Tibial nerve (tissue), 4 donors: Measurements from ENCODE around the gene CD14.

Experiments
- EP300 ChIP-seq, 2 donors: sonication (generic); formaldehyde crosslinking; IDR thresholded peaks; one replicate each; pipeline ENCODE4 v1.6.1; 2017; ENCODE audit warnings: antibody characterized with exemption in 2 of 2, mild to moderate bottlenecking in 1 of 2
- POLR2A ChIP-seq, 2 donors: fragments of 450-650 bp; IDR thresholded peaks; one replicate each; pipeline ENCODE4 v1.6.1; 2017; ENCODE audit warnings: antibody characterized with exemption in 2 of 2, mild to moderate bottlenecking in 2 of 2, moderate library complexity in 2 of 2
- TF ChIP-seq, protein P1 (sequence below), 5 experiments: fragments of 200-600 bp in 3 of 5; fragments of 450-650 bp in 2 of 5; sonication (generic) in 3 of 5; IDR thresholded peaks; one replicate each; pipeline ENCODE4 v1.5.1; 2016 to 2019; ENCODE audit warnings: antibody characterized with exemption in 5 of 5, mild to moderate bottlenecking in 3 of 5, moderate library complexity in 2 of 5

DNA sequence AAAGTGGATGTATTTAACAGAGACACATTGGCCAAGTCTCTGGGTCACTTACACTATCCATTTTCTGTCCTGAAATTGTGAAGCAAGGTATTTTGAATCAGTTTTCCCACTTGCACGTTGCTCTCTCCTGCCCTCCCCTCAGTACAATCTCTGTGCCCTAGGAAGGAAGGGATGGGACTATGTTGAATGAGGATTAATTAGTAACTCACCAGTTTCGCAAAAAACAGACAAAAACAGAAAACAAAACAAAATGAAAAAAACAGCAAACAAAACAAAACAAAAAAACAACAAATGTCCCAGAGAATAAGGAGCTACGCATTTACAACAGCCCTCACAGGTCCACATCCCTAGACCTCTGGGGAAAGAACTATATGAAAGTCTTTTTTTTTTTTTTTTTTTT is 1.1 kb upstream of the CD14 start:
- TF ChIP-seq, protein P1, sequence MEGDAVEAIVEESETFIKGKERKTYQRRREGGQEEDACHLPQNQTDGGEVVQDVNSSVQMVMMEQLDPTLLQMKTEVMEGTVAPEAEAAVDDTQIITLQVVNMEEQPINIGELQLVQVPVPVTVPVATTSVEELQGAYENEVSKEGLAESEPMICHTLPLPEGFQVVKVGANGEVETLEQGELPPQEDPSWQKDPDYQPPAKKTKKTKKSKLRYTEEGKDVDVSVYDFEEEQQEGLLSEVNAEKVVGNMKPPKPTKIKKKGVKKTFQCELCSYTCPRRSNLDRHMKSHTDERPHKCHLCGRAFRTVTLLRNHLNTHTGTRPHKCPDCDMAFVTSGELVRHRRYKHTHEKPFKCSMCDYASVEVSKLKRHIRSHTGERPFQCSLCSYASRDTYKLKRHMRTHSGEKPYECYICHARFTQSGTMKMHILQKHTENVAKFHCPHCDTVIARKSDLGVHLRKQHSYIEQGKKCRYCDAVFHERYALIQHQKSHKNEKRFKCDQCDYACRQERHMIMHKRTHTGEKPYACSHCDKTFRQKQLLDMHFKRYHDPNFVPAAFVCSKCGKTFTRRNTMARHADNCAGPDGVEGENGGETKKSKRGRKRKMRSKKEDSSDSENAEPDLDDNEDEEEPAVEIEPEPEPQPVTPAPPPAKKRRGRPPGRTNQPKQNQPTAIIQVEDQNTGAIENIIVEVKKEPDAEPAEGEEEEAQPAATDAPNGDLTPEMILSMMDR (IDR thresholded peaks at IDR 0.05), result no peak
- TF ChIP-seq EP300 (IDR thresholded peaks at IDR 0.05) (no peak), POLR2A (IDR thresholded peaks at IDR 0.05) (no peak)
